NCI-H2171 treated with DMSO at 0.1 percent for 48 hours (cell line): Measurements from ENCODE around the gene KDM4B.

Experiments used
- DNase-seq: peaks from one replicate; lab custom pipeline; 2025; lab: John Stamatoyannopoulos, UW

Gene KDM4B

GRCh38 chr19:5070930-5071329, 102.0 kb downstream of the KDM4B start:
- no peak for DNase-seq

DNA sequence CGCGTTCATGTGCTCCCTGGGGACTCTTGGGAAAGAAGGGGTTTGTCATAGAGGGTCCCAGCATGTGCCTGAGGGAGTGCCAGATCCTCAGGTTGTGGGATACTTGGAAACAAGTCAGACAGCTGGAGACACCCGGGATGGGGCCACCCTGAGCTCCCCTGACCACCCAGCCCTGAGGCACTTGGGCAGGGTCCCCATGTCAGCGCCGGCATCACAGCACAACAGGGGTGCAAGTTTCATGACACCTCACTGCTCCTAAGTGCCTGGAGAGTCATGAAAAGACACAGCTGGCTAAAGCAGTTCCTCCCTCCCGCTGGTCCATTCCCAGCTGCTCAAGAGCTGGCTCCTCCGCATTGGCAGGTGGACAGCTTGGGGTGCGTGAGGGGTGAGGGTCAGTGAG, 102.7 kb downstream of the KDM4B start:
- no peak for DNase-seq

DNA sequence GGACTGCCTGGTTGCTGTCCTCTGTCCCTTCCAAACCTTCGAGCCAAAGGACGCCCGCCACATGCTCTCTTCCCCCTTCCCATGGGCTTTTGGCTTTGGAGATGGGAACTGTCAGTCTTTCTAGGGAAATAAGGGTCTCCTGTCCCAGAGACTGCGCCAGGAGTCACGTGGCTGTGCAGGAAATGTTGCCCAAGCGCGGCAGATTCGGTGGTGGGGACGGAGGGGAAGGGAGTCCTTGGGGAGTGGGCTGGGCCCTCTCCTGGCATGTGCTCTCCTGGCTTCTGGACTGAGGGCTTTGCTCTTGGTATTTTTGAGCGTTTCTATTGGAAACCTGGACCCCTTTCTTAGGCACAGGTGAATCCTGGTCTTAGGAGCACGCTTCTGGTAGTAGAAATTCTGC, 103.2 kb downstream of the KDM4B start:
- DNase-seq, result no peak

GRCh38 chr19:5073153-5073844, 104.4 kb downstream of the KDM4B start:
- no peak for DNase-seq

DNA sequence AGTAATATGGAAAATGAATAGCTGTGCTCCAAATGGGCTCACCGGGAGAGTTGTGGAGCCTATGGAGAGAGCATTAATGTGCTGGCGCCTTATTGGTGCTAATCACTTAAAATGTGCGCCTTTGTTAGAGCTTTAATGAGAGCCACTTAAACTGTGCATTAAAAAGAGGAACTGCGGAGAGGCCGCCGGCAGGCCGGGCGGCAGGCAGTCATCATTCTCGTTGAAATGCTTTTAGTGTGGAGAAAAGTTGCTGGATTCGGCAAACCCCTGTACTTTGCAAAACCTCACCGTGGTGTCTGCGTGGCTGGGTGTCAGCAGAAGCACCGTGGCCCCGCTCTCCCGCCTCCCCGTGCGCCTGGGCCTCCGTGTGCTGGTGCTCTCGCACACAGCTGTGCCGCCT, 105.5 kb downstream of the KDM4B start:
- DNase-seq, result no peak

DNA sequence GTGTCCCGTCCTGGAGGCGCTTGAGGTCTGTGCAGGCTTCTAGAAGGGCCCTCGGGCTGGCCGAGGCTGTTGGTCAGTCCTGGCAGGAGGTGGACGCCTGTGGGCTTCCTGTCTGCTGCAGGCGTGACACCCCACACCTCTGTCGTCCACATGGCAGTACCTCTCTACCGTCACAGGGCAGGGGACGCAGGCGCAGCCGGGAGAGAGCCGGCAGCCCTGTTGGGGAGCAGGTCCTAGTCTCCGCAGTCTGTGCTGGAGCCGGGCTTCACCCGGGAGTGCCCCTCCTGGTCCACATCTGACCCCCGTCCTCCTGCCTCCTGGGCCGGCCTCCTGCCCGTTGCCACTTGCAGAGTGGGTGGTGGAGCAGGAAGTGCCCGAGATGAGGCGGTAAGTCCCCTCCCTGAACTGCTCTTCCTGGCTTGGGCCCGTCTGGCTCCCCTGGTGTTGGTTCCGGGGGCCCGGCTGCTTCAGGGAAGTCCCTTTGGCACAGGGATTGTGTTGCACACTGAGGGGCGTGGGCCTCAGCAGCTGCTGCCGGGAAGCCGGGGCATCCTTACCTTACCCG, 106.0 kb downstream of the KDM4B start:
- no peak for DNase-seq

GRCh38 chr19:5075597-5075996, 106.7 kb downstream of the KDM4B start:
- no peak for DNase-seq

- DNase-seq, result no peak
Measured at GRCh38 chr19:5076440-5077208, 107.7 kb downstream of the KDM4B start.

GRCh38 chr19:5077209-5077515, 108.2 kb downstream of the KDM4B start:
- DNase-seq, result no peak

DNA sequence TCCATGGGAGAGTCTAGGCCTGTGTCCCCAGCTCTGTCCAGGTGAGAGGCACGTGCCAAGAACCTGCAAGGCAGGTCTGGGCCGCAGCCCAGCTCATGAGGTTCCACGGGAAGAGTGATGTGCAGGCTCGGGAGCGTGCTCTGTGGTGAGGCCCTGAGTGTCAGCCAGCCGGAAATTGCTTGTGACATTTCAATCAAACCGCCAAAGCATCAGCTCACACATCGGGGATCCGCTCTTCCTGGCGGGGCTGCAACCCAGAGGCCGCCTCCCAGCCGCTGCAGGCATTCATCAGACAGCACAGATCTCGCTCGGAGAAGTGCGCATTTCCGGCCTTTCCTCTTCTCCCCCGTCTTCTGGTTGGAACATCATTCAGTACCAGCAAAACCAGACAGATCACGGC, 109.3 kb downstream of the KDM4B start:
- no peak for DNase-seq

DNA sequence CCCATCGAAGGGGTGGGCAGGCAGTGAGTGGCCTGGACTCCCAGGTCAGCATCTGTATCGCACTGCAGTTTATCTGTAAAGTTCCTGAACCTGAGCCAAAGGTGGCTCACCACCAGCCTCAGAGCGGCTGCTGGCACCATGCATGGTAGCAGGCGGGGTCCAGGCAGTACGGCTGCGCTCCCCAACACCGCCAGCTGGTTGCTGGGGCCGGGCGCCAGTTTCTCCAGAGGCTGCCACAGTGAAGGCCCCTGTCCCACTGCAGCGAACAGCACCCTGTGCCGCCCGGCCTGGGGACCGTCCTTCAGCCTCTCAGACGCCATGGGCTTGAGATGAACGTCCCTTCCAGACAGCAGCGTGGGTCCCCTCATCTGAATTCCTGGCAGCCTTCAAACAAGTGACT, 109.8 kb downstream of the KDM4B start:
- no peak for DNase-seq

DNA sequence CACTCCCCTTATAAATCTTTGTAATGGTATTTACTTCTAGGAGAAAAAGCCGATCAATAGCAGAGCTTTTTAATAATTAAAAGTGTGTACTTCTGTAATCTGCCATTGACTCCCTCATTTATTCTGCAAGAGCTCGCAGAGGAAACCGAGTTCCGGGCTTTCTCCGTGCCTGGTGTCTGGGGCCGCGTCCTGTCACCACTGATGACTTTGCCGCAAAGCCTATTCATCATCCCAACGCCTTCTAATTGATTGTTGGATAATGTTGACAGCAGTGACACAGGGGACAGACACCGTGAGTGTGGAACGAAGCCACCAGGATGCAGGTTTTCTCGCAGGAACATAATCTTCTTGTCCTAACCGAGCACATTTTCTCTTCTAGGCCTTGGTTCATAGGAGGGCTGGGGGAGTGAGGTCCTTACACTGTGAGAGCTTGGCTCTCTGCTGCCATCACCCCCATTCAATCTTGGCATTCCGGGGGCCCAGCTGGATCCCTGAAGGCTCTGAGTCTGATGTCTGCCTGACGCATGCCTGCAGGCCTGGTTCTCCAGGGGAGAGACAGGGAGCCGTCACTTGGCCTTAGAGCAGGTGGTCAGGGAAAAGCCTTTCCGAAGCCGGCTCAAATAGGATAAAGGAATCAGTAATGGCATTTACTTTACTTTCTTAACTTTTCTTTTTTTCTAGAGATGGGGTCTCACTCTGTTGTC, 110.3 kb downstream of the KDM4B start:
- no peak for DNase-seq

GRCh38 chr19:5080030-5080654, 111.2 kb downstream of the KDM4B start:
- peak; percentile 96 for DNase-seq

DNA sequence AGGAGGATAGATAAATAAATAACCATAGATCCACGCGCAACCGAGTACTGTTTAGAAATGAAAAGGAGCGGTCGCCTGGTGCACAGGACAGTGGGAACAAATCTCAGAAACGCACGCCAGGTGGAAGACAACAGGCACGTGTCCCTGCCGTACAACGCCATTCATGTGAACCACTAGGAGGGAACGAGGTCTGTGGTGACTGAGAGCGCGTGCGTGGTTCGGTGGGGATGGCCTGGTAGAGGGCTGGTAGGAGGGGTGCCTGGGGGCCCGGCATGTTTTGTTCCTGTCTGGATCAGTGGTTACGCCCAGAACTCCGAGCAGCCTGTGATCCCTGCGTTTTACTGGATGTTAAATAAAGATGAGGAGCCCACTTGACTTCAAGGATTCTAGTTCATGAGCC, 111.9 kb downstream of the KDM4B start:
- no peak for DNase-seq

GRCh38 chr19:5081443-5082161, 112.7 kb downstream of the KDM4B start:
- DNase-seq, result no peak

DNA sequence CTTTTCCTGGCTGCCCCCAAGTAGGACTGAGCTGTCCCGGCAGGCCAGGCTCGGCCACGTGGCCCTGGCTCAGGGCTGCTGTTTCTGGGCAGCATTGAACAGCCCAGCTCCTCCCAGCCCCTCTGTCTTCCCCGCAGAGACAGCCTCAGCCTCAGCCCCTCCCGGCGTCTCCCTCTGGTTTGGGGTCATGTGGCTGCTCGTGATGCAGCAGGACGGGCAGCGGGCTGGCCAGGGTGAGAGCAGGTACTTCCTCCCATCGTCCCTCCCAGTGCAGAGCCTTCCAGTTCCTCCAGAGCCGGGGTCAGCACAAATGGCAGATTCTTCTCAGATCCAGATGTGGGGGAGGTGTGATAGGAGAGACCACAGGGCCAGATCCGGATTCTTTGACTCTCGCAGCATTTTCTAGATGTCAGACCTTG, 114.6 kb downstream of the KDM4B start:
- no peak for DNase-seq

DNA sequence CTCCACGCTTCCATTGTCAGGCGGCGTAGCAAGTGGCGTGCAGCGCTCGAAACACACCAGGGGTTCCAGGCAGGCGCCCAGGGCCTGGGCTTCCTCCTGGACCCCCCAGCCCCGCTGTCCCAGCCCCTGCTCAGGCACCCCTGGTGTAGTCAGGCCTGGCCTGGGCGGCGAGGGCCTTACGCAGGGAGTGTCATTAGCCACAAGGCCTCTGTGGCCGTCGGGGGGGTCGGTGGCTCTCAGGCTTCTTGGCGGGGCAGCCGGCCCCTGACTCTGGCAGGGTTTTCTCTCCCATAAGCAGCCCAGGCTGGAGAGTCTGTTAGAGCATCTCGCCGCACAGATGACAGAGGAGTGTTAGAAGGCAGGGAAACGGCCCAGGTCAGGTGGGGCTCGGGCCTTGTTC, 116.7 kb downstream of the KDM4B start:
- no peak for DNase-seq

- DNase-seq, result no peak
Measured at GRCh38 chr19:5086230-5086629, 117.3 kb downstream of the KDM4B start.

GRCh38 chr19:5086725-5087439, 118.0 kb downstream of the KDM4B start:
- peak; percentile 98 for DNase-seq

DNA sequence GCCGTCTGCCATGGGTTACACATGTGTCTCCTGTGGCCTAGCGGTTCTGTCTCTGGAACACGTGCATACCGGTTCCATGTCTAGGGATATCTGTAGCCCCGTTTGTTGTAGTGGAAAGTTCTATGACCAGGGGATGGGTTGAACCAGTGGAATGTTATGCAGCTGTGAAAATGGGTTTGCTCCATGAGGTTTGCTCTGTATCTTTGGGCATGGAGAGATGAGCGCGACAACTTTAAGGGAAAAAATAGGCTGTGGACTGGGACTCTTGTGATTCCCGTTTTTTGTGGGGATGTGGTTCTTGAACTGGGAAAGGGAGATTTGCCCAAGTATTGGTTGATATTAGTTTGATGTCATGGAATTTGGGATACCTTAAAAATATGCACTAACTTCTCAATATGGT, 120.4 kb downstream of the KDM4B start:
- no peak for DNase-seq

- no peak for DNase-seq
Measured at GRCh38 chr19:5090465-5091017, 121.6 kb downstream of the KDM4B start.
